GM18520 (cell line): ENCODE data around the gene EBF3.

Experiments used
- ATAC-seq: cut with Tn5 transposase; IDR thresholded peaks from one replicate; pipeline ENCODE4 v1.9.1; 2021; ENCODE audit not compliant: unreplicated experiment

The EBF3 gene

GRCh38 chr10:129945941-129946760 is 17.9 kb downstream of the EBF3 start:
- ATAC-seq: no peak

- ATAC-seq: no peak
Observed at GRCh38 chr10:129945526-129945925, 18.5 kb downstream of the EBF3 start.

- ATAC-seq: no peak
Observed at GRCh38 chr10:129945064-129945463, 19.0 kb downstream of the EBF3 start.

GRCh38 chr10:129944456-129944855 is 19.6 kb downstream of the EBF3 start:
- ATAC-seq: no peak

GRCh38 chr10:129942936-129943715 is 20.9 kb downstream of the EBF3 start:
- ATAC-seq: no peak

- no peak for ATAC-seq
Observed at GRCh38 chr10:129942391-129942790, 21.7 kb downstream of the EBF3 start.

- no peak for ATAC-seq
Observed at GRCh38 chr10:129942019-129942277, 22.1 kb downstream of the EBF3 start.

GRCh38 chr10:129941199-129942018 is 22.7 kb downstream of the EBF3 start:
- ATAC-seq: no peak

- ATAC-seq: no peak
Observed at GRCh38 chr10:129940617-129941198, 23.4 kb downstream of the EBF3 start.

GRCh38 chr10:129939416-129940275 is 24.4 kb downstream of the EBF3 start:
- ATAC-seq: no peak

GRCh38 chr10:129938460-129938859 is 25.6 kb downstream of the EBF3 start:
- no peak for ATAC-seq

- ATAC-seq: no peak
Observed at GRCh38 chr10:129937351-129937751, 26.7 kb downstream of the EBF3 start.

- ATAC-seq: no peak
Observed at GRCh38 chr10:129936923-129937300, 27.2 kb downstream of the EBF3 start.

- no peak for ATAC-seq
Observed at GRCh38 chr10:129936266-129936922, 27.7 kb downstream of the EBF3 start.

GRCh38 chr10:129935867-129936152 is 28.3 kb downstream of the EBF3 start:
- ATAC-seq: no peak

- ATAC-seq: no peak
Observed at GRCh38 chr10:129935102-129935866, 28.8 kb downstream of the EBF3 start.

GRCh38 chr10:129934196-129934925 is 29.7 kb downstream of the EBF3 start:
- no peak for ATAC-seq

GRCh38 chr10:129933456-129934092 is 30.5 kb downstream of the EBF3 start:
- ATAC-seq: no peak
